K562 (cell line): ENCODE results near the gene DUS1L. TPM values are rescaled to one million over a fixed set of nuclear protein-coding genes. Genes with fewer than 3 reads are reported as not detected.
A peak's percentile ranks its signal among the peaks of the same experiment; 100 is the strongest.

Experiments used
- ARID1B ChIP-seq: fragments of 450-650 bp; IDR thresholded peaks from 2 replicates; pipeline ENCODE4 v1.6.1; 2016; ENCODE audit warnings: antibody characterized with exemption, mild to moderate bottlenecking, inconsistent platforms
- ATF6 ChIP-seq: sonication (generic); formaldehyde crosslinking; IDR thresholded peaks from 2 replicates; pipeline ENCODE4 v1.4.0; 2020; ENCODE audit warnings: mild to moderate bottlenecking, missing genetic modification reagents
- BMI1 ChIP-seq: fragments of 150-350 bp; IDR thresholded peaks from 2 replicates; pipeline ENCODE4 v1.6.1; 2014; ENCODE audit warnings: low read length
- CEBPZ ChIP-seq: fragments of 150-350 bp; IDR thresholded peaks from 2 replicates; pipeline ENCODE4 v1.6.1; 2014; ENCODE audit warnings: low read depth, mild to moderate bottlenecking, low read length, borderline replicate concordance
- CREB1 ChIP-seq, 2 experiments: sonication (generic) in 1 of 2; formaldehyde crosslinking in 1 of 2; IDR thresholded peaks; 2 replicates each; pipeline versions ENCODE4 v1.6.1 to v1.8.0; 2012 to 2022; ENCODE audit warnings: inconsistent platforms in 1 of 2, mild to moderate bottlenecking in 1 of 2, missing genetic modification reagents in 1 of 2, moderate library complexity in 1 of 2
- ELF4 ChIP-seq: fragments of 450-650 bp; formaldehyde crosslinking; IDR thresholded peaks from 2 replicates; pipeline ENCODE4 v1.4.0; 2022; ENCODE audit warnings: missing genetic modification characterization
- GTF2F1 ChIP-seq: IDR thresholded peaks from 2 replicates; pipeline ENCODE4 v1.6.1; 2011; ENCODE audit warnings: low read depth, low read length, improper control_type of control experiment
- HMGN3 ChIP-seq: IDR thresholded peaks from 2 replicates; pipeline ENCODE4 v1.6.1; 2011; ENCODE audit warnings: borderline replicate concordance, low read depth, mild to moderate bottlenecking, mixed read lengths, low read length; ENCODE audit not compliant: insufficient read length; ENCODE audit errors: extremely low read depth
- JUN ChIP-seq, 2 experiments: sonication (generic) in 1 of 2; formaldehyde crosslinking in 1 of 2; IDR thresholded peaks; 2 replicates each; pipeline versions ENCODE4 v1.6.1 to v1.8.0; 2012 to 2022; ENCODE audit warnings: borderline replicate concordance in 2 of 2, mild to moderate bottlenecking in 2 of 2, improper control_type of control experiment in 1 of 2, low read depth in 1 of 2, low read length in 1 of 2, missing genetic modification reagents in 1 of 2
- NFE2 ChIP-seq: IDR thresholded peaks from 2 replicates; pipeline ENCODE4 v1.6.1; 2014; ENCODE audit warnings: antibody characterized with exemption, low read depth
- NFIC ChIP-seq: fragments of 450-650 bp; IDR thresholded peaks from 2 replicates; pipeline ENCODE4 v1.6.1; 2017; ENCODE audit warnings: mild to moderate bottlenecking, inconsistent platforms
- PYGO2 ChIP-seq: fragments of 450-650 bp; IDR thresholded peaks from 2 replicates; pipeline ENCODE4 v1.6.1; 2016; ENCODE audit warnings: mild to moderate bottlenecking, missing genetic modification characterization, moderate library complexity, missing compliant biosample characterization
- SUPT5H ChIP-seq: fragments of 450-650 bp; IDR thresholded peaks from 2 replicates; pipeline ENCODE4 v1.6.1; 2016
- TBP ChIP-seq: optimal IDR thresholded peaks from 2 replicates; pipeline ENCODE3; 2011; ENCODE audit warnings: low read depth, low read length, improper control_type of control experiment
- TGIF2 ChIP-seq: sonication (generic); formaldehyde crosslinking; IDR thresholded peaks from 2 replicates; pipeline ENCODE4 v1.8.1; 2022; ENCODE audit warnings: mild to moderate bottlenecking, missing genetic modification reagents, moderate library complexity
- USF1 ChIP-seq: sonication (generic); formaldehyde crosslinking; IDR thresholded peaks from 2 replicates; pipeline ENCODE4 v1.9.0; 2022; ENCODE audit warnings: mild to moderate bottlenecking, missing genetic modification reagents
- ZBTB5 ChIP-seq: fragments of 450-650 bp; IDR thresholded peaks from 2 replicates; pipeline ENCODE4 v1.6.1; 2017; ENCODE audit warnings: antibody characterized with exemption
- ZBTB9 ChIP-seq: fragments of 450-650 bp; formaldehyde crosslinking; IDR thresholded peaks from 2 replicates; pipeline ENCODE4 v1.4.0; 2020; ENCODE audit warnings: mild to moderate bottlenecking, moderate library complexity
- ZNF121 ChIP-seq: sonication (generic); formaldehyde crosslinking; conservative IDR thresholded peaks from 2 replicates; pipeline ENCODE4 v1.8.0; 2022; ENCODE audit warnings: missing genetic modification reagents
- polyA plus RNA-seq, 8 experiments: library from polyadenylated mRNA; depleted of rRNA in 4 of 8; stranded (reverse) in 5 of 8; unstranded in 3 of 8; fragments of >200 nt; fragmentation: Nextera tagmentation in 2 of 8; fragmentation: Illumina TruSeq in 1 of 8; extraction: Ambion mirVana in 2 of 8; extraction: Trizol in 1 of 8; gene quantifications; 2 replicates each; pipeline versions ENCODE4 v1.2.1 to v1.2.3, GENCODE V29; 2011 to 2014; ENCODE audit warnings: inconsistent platforms in 1 of 8, missing spikeins in 1 of 8
- total RNA-seq, 7 experiments: library from RNA; depleted of rRNA in 6 of 7; stranded (reverse); fragments of >200 nt in 6 of 7; fragmentation: Illumina TruSeq in 2 of 7; extraction: Trizol in 2 of 7; gene quantifications; 2 replicates each; pipeline versions ENCODE4 v1.2.1 to v1.2.3, GENCODE V29; 2011 to 2021; ENCODE audit warnings: low replicate concordance in 1 of 7

Gene DUS1L
- total and polyA plus RNA-seq, 9 of the 15 experiments (the other 6 are each of a cell fraction or from before 2014, with no cell fraction given), result 7.8 to 210 (median 83.9) TPM

- TF ChIP-seq ZNF121 (CRISPR knock-in tag), result no peak
- no peak for TF ChIP-seq SUPT5H
- TF ChIP-seq ATF6, result 0 out of 2 replicates have a peak, but pooled peaks have one; percentile 17
- no peak for TF ChIP-seq TBP
- TF ChIP-seq BMI1, result no peak
- TF ChIP-seq JUN (IDR thresholded peaks at IDR 0.05; ENCODE audit: borderline replicate concordance, low read depth, low read length), result no peak
- TF ChIP-seq JUN (CRISPR knock-in tag; IDR thresholded peaks at IDR 0.05; ENCODE audit: borderline replicate concordance), result no peak
- TF ChIP-seq ZBTB9 (CRISPR knock-in tag), result no peak
- no peak for TF ChIP-seq HMGN3
- TF ChIP-seq GTF2F1, result no peak
- TF ChIP-seq NFE2, result peak; percentile 55; the same call in 1 of the 2 replicates
- TF ChIP-seq PYGO2 (tag), result no peak
- no peak for TF ChIP-seq CEBPZ
- TF ChIP-seq ARID1B, result 0 out of 2 replicates have a peak, but pooled peaks have one; percentile 56
- TF ChIP-seq NFIC, result no peak
- TF ChIP-seq CREB1 (IDR thresholded peaks at IDR 0.05), result no peak
- TF ChIP-seq CREB1 (CRISPR knock-in tag; IDR thresholded peaks at IDR 0.05), result 0 out of 2 replicates have a peak, but pooled peaks have one; percentile 37
- TF ChIP-seq USF1 (CRISPR knock-in tag), result 0 out of 2 replicates have a peak, but pooled peaks have one; percentile 3
- no peak for TF ChIP-seq ELF4 (CRISPR knock-in tag)
- TF ChIP-seq ZBTB5, result no peak
- no peak for TF ChIP-seq TGIF2
Measured at GRCh38 chr17:82021900-82022309, 43.7 kb downstream of the DUS1L start (continued).
